C4-2B (cell line): Measurements from ENCODE around the gene ADAMTSL4.
A peak's percentile ranks its signal among the peaks of the same experiment; 100 is the strongest.

ENCODE experiments used
- H3K27ac ChIP-seq: fragments of 450-650 bp; 2 replicates; pipeline ENCODE4 v1.5.1; 2017
- CTCF ChIP-seq: fragments of 450-650 bp; conservative IDR thresholded peaks from 2 replicates; pipeline ENCODE4 v1.5.1; 2017; ENCODE audit warnings: mild to moderate bottlenecking
- ZFX ChIP-seq: fragments of 450-650 bp; IDR thresholded peaks from 2 replicates; pipeline ENCODE4 v1.6.1; 2017

ADAMTSL4 gene

DNA sequence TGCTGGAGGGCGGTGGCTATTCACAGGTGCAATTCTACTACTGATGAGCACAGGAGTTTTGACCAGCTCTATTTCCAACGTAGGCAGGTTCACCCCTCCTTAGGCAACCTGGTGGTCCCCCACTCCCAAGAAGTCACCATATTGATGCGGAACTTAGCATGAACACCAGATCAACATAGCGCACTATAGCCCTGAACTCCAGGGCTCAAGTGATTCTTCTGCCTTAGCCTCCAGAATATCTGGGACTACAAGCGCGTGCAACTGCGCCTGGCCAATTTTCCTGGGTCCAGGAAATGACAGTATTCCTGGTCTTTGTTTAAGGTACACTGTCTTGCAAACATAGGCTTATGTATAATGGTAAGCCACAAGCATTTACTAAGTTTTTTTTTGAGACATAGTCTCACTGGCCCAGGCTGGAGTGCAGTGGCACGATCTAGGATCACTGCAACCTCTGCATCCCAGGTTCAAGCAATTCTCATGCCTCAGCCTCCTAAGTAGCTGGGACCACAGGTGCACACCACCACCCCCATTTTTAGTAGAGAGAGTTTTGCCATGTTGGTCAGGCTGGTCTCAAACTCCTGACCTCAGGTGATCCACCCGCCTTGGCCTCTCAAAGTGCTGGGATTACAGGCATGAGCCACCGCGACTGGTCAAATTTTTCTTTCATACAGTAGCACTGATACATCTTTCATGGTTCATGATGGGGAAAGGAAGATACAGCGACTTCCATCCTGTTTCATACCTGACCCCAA lies 17.6 kb downstream of the ADAMTSL4 start:
- TF ChIP-seq CTCF, result no peak
- no peak for TF ChIP-seq ZFX
- H3K27ac ChIP-seq, result peak overlapping the region; percentile 96

- TF ChIP-seq ZFX (no peak), CTCF (no peak)
Measured at GRCh38 chr1:150567341-150567716, 18.1 kb downstream of the ADAMTSL4 start.

DNA sequence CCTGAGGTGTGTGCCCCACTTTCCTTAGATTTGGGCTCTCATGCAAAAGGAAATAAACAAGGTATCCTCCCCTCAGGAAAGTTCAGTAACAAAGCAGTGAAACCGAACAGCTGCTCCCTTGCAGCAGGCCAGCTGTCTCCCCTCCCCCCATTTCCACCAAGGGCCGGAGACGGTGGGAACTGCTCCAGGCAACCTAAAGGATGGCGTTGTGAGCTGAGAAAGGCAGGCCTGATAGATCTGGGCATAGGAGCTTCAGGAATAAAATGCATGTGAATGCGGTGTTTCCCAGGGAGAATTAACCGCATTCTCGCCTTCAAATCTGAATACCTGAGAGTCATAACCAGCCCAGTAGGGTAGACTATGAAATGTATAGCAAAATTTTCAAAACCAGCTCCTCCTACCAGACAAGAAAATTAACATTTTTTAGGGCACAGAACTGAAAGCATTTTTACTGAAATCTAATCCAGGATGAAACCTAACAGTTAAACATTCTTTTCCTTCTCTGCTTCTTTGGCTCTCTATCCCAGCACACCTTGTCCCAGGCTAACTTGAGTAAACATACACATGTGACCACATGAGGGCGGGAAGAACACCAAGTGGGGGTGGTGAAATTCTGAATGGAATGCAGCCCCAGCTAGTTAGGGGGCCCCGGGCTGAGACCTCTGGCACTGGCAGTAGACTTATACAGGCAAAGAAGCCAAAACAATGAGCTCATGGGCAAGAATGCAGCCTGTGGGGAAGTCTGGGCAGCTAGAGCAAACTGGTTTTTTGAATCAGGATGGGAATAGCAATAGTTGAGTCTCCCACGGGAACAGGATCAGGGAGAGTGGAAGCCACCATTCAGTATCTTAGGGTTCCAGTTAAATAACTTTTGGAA lies 18.7 kb downstream of the ADAMTSL4 start:
- TF ChIP-seq ZFX, result no peak
- no peak for TF ChIP-seq CTCF
- peak overlapping the region; percentile 96 for H3K27ac ChIP-seq

More at GRCh38 chr1:150567341-150567716, 18.1 kb downstream of the ADAMTSL4 start:
- peak overlapping the region; percentile 96 for H3K27ac ChIP-seq

GRCh38 chr1:150568594-150568966 lies 19.4 kb downstream of the ADAMTSL4 start:
- H3K27ac ChIP-seq, result peak overlapping the region; percentile 96
- TF ChIP-seq ZFX (no peak), CTCF (no peak)

DNA sequence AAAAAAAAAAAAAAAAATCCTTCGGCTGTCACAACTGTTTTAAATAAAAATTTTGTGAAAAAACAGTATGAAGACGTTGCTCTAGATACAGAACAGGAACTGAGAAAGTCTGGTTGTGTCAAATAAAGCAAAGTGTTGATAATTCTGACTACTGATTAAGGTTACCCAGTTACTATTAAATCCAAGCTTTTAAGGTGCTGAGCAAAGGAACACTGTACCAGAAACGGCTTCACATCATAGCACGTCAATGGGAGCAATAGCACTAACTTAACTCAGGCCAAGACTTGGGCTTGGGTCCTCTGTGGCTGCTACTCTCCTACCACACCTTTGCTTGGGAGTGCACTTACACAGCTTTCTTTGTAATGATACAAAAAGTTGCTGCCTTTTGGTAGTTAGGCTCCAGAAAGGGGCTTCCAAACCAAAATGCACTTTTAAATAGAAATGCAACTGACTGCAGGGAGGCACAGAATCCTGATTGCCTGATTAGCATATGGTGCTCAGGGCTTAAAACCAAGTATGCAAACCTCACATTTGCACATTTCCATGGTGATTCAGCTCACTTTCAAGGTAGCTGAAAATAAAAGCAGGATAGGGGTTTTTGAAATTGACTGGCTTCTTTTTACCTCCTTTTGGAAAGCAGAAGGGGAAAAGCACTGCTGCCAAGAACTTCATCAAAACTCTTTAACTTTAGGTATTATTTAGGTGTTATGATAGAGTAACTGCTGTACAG lies 23.9 kb downstream of the ADAMTSL4 start:
- H3K27ac ChIP-seq, result peak overlapping the region; percentile 0; the same call in 1 of the 2 replicates

GRCh38 chr1:150573648-150574071 lies 24.5 kb downstream of the ADAMTSL4 start:
- H3K27ac ChIP-seq, result peak overlapping the region; percentile 0; the same call in 1 of the 2 replicates

More for the DNA sequence above, 23.9 kb downstream of the ADAMTSL4 start:
- TF ChIP-seq ZFX (no peak), CTCF (no peak)

DNA sequence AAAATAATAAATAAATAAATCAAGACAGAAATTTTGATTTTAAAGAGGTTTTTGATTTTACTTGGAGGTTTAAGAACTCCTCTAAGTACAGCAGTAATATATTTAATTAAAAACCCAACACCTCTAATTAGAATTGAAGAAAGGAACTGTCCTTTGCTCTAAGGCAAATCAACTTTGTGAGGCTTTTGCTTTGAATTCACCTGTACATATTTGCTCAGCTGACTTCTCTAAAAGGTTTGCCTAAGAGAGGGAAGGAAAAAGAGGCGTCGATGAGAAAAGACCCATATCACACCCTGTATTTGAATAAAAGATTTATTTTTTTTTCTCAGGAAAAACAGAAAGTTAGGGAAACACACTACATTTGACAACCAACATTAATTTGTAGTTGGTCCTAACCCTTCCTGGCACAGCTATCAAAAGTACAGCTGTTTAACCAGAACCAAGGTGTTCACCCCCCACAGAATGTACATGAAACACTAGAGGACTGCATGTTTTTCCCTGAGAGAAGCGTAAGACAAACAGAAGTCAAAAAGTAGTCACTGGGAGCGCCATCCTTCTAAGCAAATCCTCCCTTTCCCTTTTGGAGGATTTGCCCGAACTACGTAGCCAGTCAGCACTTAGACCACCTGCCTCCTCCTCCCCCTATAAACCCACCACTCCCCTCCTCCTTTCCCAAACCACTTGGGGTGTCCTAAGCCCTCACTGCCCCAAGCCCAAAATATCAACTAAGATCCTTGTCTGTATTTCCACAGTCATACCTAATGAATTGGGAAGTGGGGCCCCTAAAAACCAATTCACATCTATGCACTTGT lies 25.3 kb downstream of the ADAMTSL4 start:
- H3K27ac ChIP-seq, result no peak overlapping the region
- TF ChIP-seq CTCF (no peak), ZFX (no peak)
